Lower leg skin (tissue), 4 donors: ENCODE measurements around the gene APOM. TPM values are rescaled to one million over a fixed set of nuclear protein-coding genes. Genes with fewer than 3 reads are reported as not detected.

Experiments used
- DNase-seq, 2 donors: peaks; one replicate each; pipeline ENCODE4 v3.0.0-alpha.2; 2019; ENCODE audit warnings: low spot score in 2 of 2
- H3K4me3 ChIP-seq: fragments of 200-600 bp; sonication (generic); 2 replicates; pipeline ENCODE4 v1.5.1; 2017; ENCODE audit warnings: mild to moderate bottlenecking, low read depth; ENCODE audit not compliant: poor library complexity, severe bottlenecking
- CTCF ChIP-seq, 3 donors: fragments of 450-650 bp; IDR thresholded peaks; one replicate each; pipeline ENCODE4 v1.5.1; 2016; ENCODE audit warnings: antibody characterized with exemption in 3 of 3, mild to moderate bottlenecking in 3 of 3, moderate library complexity in 2 of 3
- POLR2A ChIP-seq, 2 donors: fragments of 450-650 bp; IDR thresholded peaks; one replicate each; pipeline ENCODE4 v1.6.1; 2016 to 2017; ENCODE audit warnings: antibody characterized with exemption in 2 of 2, mild to moderate bottlenecking in 1 of 2, moderate library complexity in 1 of 2
- WGBS, 2 donors: methylation state at CpG; one replicate each; pipeline ENCODE4 v1.1.5; 2018; 5-methylcytosine and 5-hydroxymethylcytosine counted together
- intact Hi-C: fragments of 100-400 bp; cut with DNase I; formaldehyde crosslinking; loops from one replicate; pipeline ENCODE4 v1.15.0; 2023; ENCODE audit warnings: low total_unique reads
- total RNA-seq, 4 donors: library from RNA; depleted of rRNA; stranded (reverse); fragments of >200 nt; gene quantifications; one replicate each; pipeline ENCODE4 v1.1.0, GENCODE V29; 2016

Gene APOM
- total RNA-seq, 4 donors from 2014 or later, result 1.7 to 7.2 (median 2.5) TPM

DNA sequence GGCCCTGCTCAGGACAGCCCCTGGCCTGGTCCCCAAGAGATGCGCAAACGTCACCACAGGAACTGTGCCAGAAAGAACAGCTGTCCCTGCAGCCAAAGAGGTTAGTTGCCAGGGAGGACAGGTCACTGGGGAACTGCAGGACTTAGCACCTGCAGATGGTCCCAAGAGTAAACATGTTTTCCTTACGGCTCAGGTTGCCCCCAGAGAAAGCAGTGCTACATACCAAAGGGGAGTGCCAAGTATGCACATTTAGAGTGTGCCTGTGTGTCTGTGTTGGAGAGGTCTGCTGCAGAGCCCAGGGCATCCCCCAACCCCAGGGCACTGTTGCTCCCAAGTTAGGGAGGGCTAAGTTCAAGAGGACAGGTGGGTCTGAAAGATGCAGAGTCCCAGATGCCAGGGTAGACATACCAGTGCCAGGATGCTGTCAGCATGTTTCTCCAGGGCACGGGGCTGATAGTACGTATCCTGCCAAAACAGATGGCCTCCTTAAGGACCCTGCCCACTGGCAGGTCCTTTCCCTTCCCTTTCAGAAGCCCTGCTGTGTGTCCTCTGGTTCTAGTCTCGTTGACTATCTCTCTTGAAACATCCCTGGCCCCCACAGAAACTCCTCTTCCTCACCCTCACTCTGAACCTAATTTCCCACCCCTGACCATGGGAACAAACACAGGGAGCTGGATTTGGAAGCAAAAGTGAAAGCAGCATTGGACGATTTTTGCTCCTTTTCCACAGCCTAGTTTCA lies 46.1 kb downstream of the APOM start:
- DNase-seq, result no peak
- no peak for TF ChIP-seq POLR2A (IDR thresholded peaks at IDR 0.05)
- 21 to 27% methylated on average over 7 of the region's 7 CpGs for WGBS, 2 donors
- intact Hi-C loops, result no loop called here
- H3K4me3 ChIP-seq, result peak overlapping the region; percentile 73

DNA sequence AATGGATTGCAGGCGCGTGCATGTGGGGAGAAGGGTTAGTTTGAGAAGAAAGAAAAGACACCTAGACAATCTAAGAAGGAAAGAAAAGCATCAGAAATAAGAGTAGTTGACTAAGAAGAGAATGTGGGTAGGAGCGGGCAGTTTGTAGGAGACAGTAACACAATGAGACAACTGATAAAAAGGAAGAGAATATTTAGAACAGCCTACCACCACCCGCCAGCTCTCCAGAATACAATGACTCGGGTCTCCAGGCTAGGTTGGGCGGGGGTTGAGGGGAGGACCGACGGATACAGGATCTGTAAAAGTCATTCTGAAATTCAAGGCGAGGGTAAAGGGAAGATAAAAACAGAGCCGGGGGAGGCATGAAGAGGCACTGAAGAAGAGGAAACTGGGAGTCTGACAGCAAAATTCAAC lies 46.7 kb downstream of the APOM start:
- WGBS, 2 donors, result 1% methylated on average over 10 of the region's 10 CpGs
- intact Hi-C loops, result no loop called here
- TF ChIP-seq CTCF (IDR thresholded peaks at IDR 0.05), result no peak
- no peak for TF ChIP-seq POLR2A (IDR thresholded peaks at IDR 0.05)
- DNase-seq, result no peak
- peak overlapping the region; percentile 73 for H3K4me3 ChIP-seq

- peak; percentile 98 to 100 for DNase-seq
- 1% methylated on average over 42 to 54 of the region's 54 CpGs for WGBS, 2 donors
- intact Hi-C loops, result no loop called here
- peak within 1 kb of the TSS; percentile 73 for H3K4me3 ChIP-seq
- peak in 1 of 3 donors; percentile 51 for TF ChIP-seq CTCF (IDR thresholded peaks at IDR 0.05)
- peak in 1 of 2 donors; percentile 94 for TF ChIP-seq POLR2A (IDR thresholded peaks at IDR 0.05)
Observed at GRCh38 chr6:31702819-31703716, 47.4 kb downstream of the APOM start, which contains the start of gene ABHD16A. ABHD16A (minus strand) TSS chr6:31703324; CDS start chr6:31703281, 43 bp downstream.

DNA sequence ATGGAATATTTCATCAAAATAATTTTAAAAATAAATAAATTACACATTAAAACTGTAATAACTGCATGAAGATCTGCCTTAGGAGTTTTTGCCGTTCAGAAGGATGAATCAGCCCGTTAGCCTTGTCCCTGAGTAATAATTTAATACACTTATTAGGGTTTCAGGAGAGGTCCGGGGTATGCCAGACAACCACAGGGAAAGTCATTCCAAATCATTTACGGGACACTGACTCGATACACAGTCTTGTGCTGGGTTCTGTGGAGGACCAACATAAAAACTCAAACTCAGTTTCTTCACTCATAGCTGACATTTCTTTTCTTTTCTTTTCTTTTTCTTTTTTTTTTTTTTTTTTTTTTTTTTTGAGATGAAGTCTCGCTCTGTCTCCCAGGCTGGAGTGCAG lies 50.2 kb downstream of the APOM start:
- TF ChIP-seq POLR2A (IDR thresholded peaks at IDR 0.05) (no peak), CTCF (IDR thresholded peaks at IDR 0.05) (no peak)
- 86% methylated on average over 6 of the region's 6 CpGs for WGBS, 2 donors

GRCh38 chr6:31706599-31706998 lies 50.9 kb downstream of the APOM start, which contains the start of gene LY6G6F:
LY6G6F (plus strand) TSS chr6:31706866; CDS start chr6:31706907, 41 bp downstream.
- no peak within 1 kb of the TSS for H3K4me3 ChIP-seq
- no peak for DNase-seq
- TF ChIP-seq POLR2A (IDR thresholded peaks at IDR 0.05), result no peak
- no peak for TF ChIP-seq CTCF (IDR thresholded peaks at IDR 0.05)
- intact Hi-C loops, result no loop called here
- WGBS, 2 donors, result 64 to 65% methylated on average over 3 of the region's 3 CpGs

More for the DNA sequence above, 50.2 kb downstream of the APOM start:
- intact Hi-C loops, result no loop called here
- no peak for DNase-seq
- H3K4me3 ChIP-seq, result no peak overlapping the region

GRCh38 chr6:31707701-31708100 lies 52.0 kb downstream of the APOM start:
- no peak overlapping the region for H3K4me3 ChIP-seq
- WGBS, 2 donors, result 75 to 93% methylated on average over 10 of the region's 10 CpGs
- no peak for DNase-seq
- TF ChIP-seq POLR2A (IDR thresholded peaks at IDR 0.05) (no peak), CTCF (IDR thresholded peaks at IDR 0.05) (no peak)
- intact Hi-C loops, result no loop called here
